SK-N-SH (cell line): ENCODE data around the gene BCL6. TPM values are rescaled to one million over a fixed set of nuclear protein-coding genes. Genes with fewer than 3 reads are reported as not detected.

ENCODE experiments used
- CTCF ChIA-PET: fragments of 300-600, 350-600 bp; formaldehyde crosslinking; extraction: SDS; loops from one replicate; lab custom pipeline; 2021; lab: Yijun Ruan, JAX
- POLR2A ChIA-PET: fragments of 350-600 bp; sonication (Branson Sonifier 250); formaldehyde crosslinking; extraction: SDS; loops from one replicate; lab custom pipeline; 2020; ENCODE audit warnings: antibody characterized with exemption, inconsistent platforms; lab: Yijun Ruan, JAX
- DNase-seq: peaks from one replicate; pipeline ENCODE4 v3.0.0; 2012
- H2AFZ ChIP-seq: fragments of 200-600 bp; sonication (generic); 2 replicates; pipeline ENCODE4 v1.8.1; 2016; ENCODE audit warnings: antibody characterized with exemption, mild to moderate bottlenecking, low read depth
- H3F3A ChIP-seq: fragments of 200-600 bp; sonication (generic); replicated peaks from 2 replicates; pipeline ENCODE3; 2016; ENCODE audit warnings: antibody characterized with exemption, mild to moderate bottlenecking; ENCODE audit not compliant: insufficient read depth
- H3K27ac ChIP-seq, 2 experiments: fragments of 200-500 bp in 1 of 2; fragments of 200-600 bp in 1 of 2; sonication (Bioruptor generic) in 1 of 2; sonication (generic), shearing (Covaris generic) in 1 of 2; 2 replicates each; pipeline versions ENCODE4 v1.5.1 to v1.6.1; 2014 to 2016; ENCODE audit warnings: low read depth in 2 of 2, inconsistent platforms in 1 of 2, low read length in 1 of 2, mild to moderate bottlenecking in 1 of 2, mixed read lengths in 1 of 2
- H3K27me3 ChIP-seq: fragments of 200-600 bp; sonication (generic), shearing (Covaris generic); 2 replicates; pipeline ENCODE4 v1.6.1; 2016; ENCODE audit warnings: mixed run types; ENCODE audit not compliant: insufficient read depth
- H3K36me3 ChIP-seq, 2 experiments: fragments of 200-500 bp in 1 of 2; fragments of 200-600 bp in 1 of 2; sonication (Bioruptor generic) in 1 of 2; sonication (generic) in 1 of 2; replicated peaks in 1 of 2; 2 replicates each; pipeline versions ENCODE3 to v1.5.1; 2014 to 2016; ENCODE audit warnings: low read length in 1 of 2, mild to moderate bottlenecking in 1 of 2; ENCODE audit not compliant: insufficient read depth in 2 of 2, control insufficient read depth in 1 of 2
- H3K4me1 ChIP-seq, 2 experiments: fragments of 200-500 bp in 1 of 2; fragments of 200-600 bp in 1 of 2; sonication (Bioruptor generic) in 1 of 2; sonication (generic), shearing (Covaris generic) in 1 of 2; 2 replicates each; pipeline versions ENCODE4 v1.5.1 to v1.6.1; 2014 to 2016; ENCODE audit warnings: low read depth in 1 of 2, low read length in 1 of 2, mixed run types in 1 of 2; ENCODE audit not compliant: insufficient read depth in 2 of 2, control insufficient read depth in 1 of 2
- H3K4me2 ChIP-seq: fragments of 200-600 bp; sonication (generic), shearing (Covaris generic); 2 replicates; pipeline ENCODE4 v1.6.1; 2017; ENCODE audit warnings: mixed run types
- H3K4me3 ChIP-seq, 2 experiments: fragments of 200-500 bp in 1 of 2; fragments of 200-600 bp in 1 of 2; sonication (Bioruptor generic) in 1 of 2; sonication (generic), shearing (Covaris generic) in 1 of 2; 2 replicates each; pipeline versions ENCODE4 v1.5.1 to v1.8.1; 2014 to 2016; ENCODE audit warnings: low read depth in 2 of 2, inconsistent platforms in 1 of 2, low read length in 1 of 2, mild to moderate bottlenecking in 1 of 2, mixed read lengths in 1 of 2, moderate library complexity in 1 of 2
- H3K79me2 ChIP-seq: fragments of 200-600 bp; sonication (generic); 2 replicates; pipeline ENCODE4 v1.8.1; 2017; ENCODE audit warnings: mild to moderate bottlenecking; ENCODE audit not compliant: insufficient read depth
- H3K9ac ChIP-seq: fragments of 200-600 bp; sonication (generic); 2 replicates; pipeline ENCODE4 v1.6.1; 2017; ENCODE audit warnings: mixed run types
- H3K9me2 ChIP-seq: fragments of 200-600 bp; sonication (generic); 2 replicates; pipeline ENCODE4 v1.6.1; 2017; ENCODE audit warnings: mixed run types
- H3K9me3 ChIP-seq: fragments of 200-600 bp; sonication (generic); 2 replicates; pipeline ENCODE4 v1.6.1; 2017; ENCODE audit warnings: mixed run types, mild to moderate bottlenecking, moderate library complexity
- H4K20me1 ChIP-seq: fragments of 200-600 bp; sonication (generic); 2 replicates; pipeline ENCODE4 v1.6.1; 2017; ENCODE audit warnings: mild to moderate bottlenecking, mixed run types; ENCODE audit not compliant: insufficient read depth
- CHD2 ChIP-seq: fragments of 150-350 bp; IDR thresholded peaks from 2 replicates; pipeline ENCODE4 v1.6.1; 2018; ENCODE audit warnings: low read length; ENCODE audit not compliant: partially characterized antibody
- CTCF ChIP-seq: fragments of 200-600 bp; sonication (generic); IDR thresholded peaks from 2 replicates; pipeline ENCODE4 v1.6.1; 2017; ENCODE audit warnings: antibody characterized with exemption, mild to moderate bottlenecking, moderate library complexity
- ELF1 ChIP-seq: IDR thresholded peaks from 2 replicates; pipeline ENCODE4 v1.4.0; 2012
- EP300 ChIP-seq, 2 experiments: IDR thresholded peaks; 2 replicates each; pipeline versions ENCODE4 v1.4.0 to v1.6.1; 2012; ENCODE audit warnings: borderline replicate concordance in 1 of 2, low read depth in 1 of 2, low read length in 1 of 2
- EZH2phosphoT487 ChIP-seq: fragments of 200-600 bp; sonication (generic); IDR thresholded peaks from 2 replicates; pipeline ENCODE4 v1.6.1; 2017; ENCODE audit warnings: low read depth, mixed run types, mild to moderate bottlenecking, antibody characterized with exemption, moderate library complexity, borderline replicate concordance
- FOXJ3 ChIP-seq: sonication (generic); formaldehyde crosslinking; IDR thresholded peaks from 2 replicates; pipeline ENCODE4 v1.5.1; 2020; ENCODE audit warnings: mild to moderate bottlenecking, missing genetic modification reagents
- FOXM1 ChIP-seq: IDR thresholded peaks from 2 replicates; pipeline ENCODE4 v1.4.0; 2012; ENCODE audit warnings: low read depth, mild to moderate bottlenecking
- GABPA ChIP-seq: IDR thresholded peaks from 2 replicates; pipeline ENCODE4 v1.4.0; 2012; ENCODE audit warnings: low read depth, mild to moderate bottlenecking
- GATA2 ChIP-seq: sonication (generic); formaldehyde crosslinking; IDR thresholded peaks from 2 replicates; pipeline ENCODE4 v1.5.0; 2020; ENCODE audit warnings: mild to moderate bottlenecking, missing genetic modification reagents
- IRF3 ChIP-seq: fragments of 150-350 bp; IDR thresholded peaks from 2 replicates; pipeline ENCODE4 v1.6.1; 2016; ENCODE audit warnings: mild to moderate bottlenecking, low read depth, low read length
- MAX ChIP-seq: IDR thresholded peaks from 2 replicates; pipeline ENCODE4 v1.4.0; 2012; ENCODE audit warnings: low read depth
- MEF2A ChIP-seq: IDR thresholded peaks from 2 replicates; pipeline ENCODE4 v1.4.0; 2012; ENCODE audit warnings: low read depth, borderline replicate concordance
- NFIC ChIP-seq: IDR thresholded peaks from 2 replicates; pipeline ENCODE4 v1.4.0; 2012; ENCODE audit warnings: borderline replicate concordance
- NRF1 ChIP-seq: IDR thresholded peaks from 2 replicates; pipeline ENCODE4 v1.6.1; 2012; ENCODE audit warnings: low read depth, mild to moderate bottlenecking, low read length
- POLR2AphosphoS5 ChIP-seq: IDR thresholded peaks from 2 replicates; pipeline ENCODE4 v1.6.1; 2012; ENCODE audit warnings: low read depth, low read length
- SMC3 ChIP-seq: IDR thresholded peaks from 2 replicates; pipeline ENCODE4 v1.6.1; 2012; ENCODE audit warnings: low read depth, low read length, improper control_type of control experiment
- TCF12 ChIP-seq: IDR thresholded peaks from 2 replicates; pipeline ENCODE4 v1.4.0; 2012
- TEAD4 ChIP-seq: IDR thresholded peaks from 2 replicates; pipeline ENCODE4 v1.4.0; 2012; ENCODE audit warnings: mild to moderate bottlenecking, borderline replicate concordance; ENCODE audit not compliant: insufficient read depth
- USF2 ChIP-seq: fragments of 150-350 bp; IDR thresholded peaks from 2 replicates; pipeline ENCODE4 v1.6.1; 2017; ENCODE audit warnings: antibody characterized with exemption, low read length, low read depth, borderline replicate concordance
- YY1 ChIP-seq: IDR thresholded peaks from 2 replicates; pipeline ENCODE4 v1.4.0; 2012; ENCODE audit warnings: low read depth, mild to moderate bottlenecking
- WGBS: methylation state at CpG from one replicate; pipeline ENCODE4 v1.1.6; 2017; ENCODE audit warnings: low lambda C conversion rate; 5-methylcytosine and 5-hydroxymethylcytosine counted together
- polyA plus RNA-seq, 3 experiments: library from polyadenylated mRNA; depleted of rRNA; stranded (reverse); fragments of >200 nt; gene quantifications; 2 replicates each; pipeline ENCODE4 v1.2.3, GENCODE V29; 2012

The BCL6 gene
- polyA plus RNA-seq, 1 of the 3 experiments (the other 2 are of a cell fraction), result 13.8 TPM

- TF ChIP-seq EZH2phosphoT487 (no peak), NFIC (no peak), CHD2 (no peak), USF2 (no peak), FOXJ3 (CRISPR knock-in tag) (no peak), TEAD4 (no peak), GATA2 (CRISPR knock-in tag) (no peak), TCF12 (no peak), SMC3 (no peak), POLR2AphosphoS5 (no peak), NRF1 (no peak), MAX (no peak), IRF3 (no peak)
- Histone ChIP-seq H3K36me3 (no peaks in the 10 kb centered on the region), H3K4me3 (no peak overlapping the region), H3K9me3 (no peaks in the 10 kb centered on the region), H4K20me1 (no peaks in the 10 kb centered on the region), H3K4me1 (no peaks in the 10 kb centered on the region; a peak in 1 of 4 replicates), H3K27me3 (no peaks in the 10 kb centered on the region), H3K27ac (no peak overlapping the region), H2AFZ (no peak overlapping the region), H3K9ac (no peak overlapping the region), H3K4me2 (no peak overlapping the region), H3F3A (peaks cover 25% of the 10 kb centered on the region), H3K79me2 (no peaks in the 10 kb centered on the region), H3K9me2 (no peaks in the 10 kb centered on the region)
- CTCF ChIA-PET, result interaction anchor here (0.6 to 1.9 kb wide), 2 partner anchors 40 to 408 kb away, joined by 3 to 5 read pairs; no protein-coding TSS in a partner anchor
- POLR2A ChIA-PET, result no interaction called here
- 61% methylated on average over 2 of the region's 2 CpGs for WGBS
- no peak for DNase-seq
Observed at GRCh38 chr3:187781001-187781400, 35.7 kb upstream of the BCL6 start.

- Histone ChIP-seq H3K27ac (no peak overlapping the region), H3K9ac (no peak overlapping the region), H3F3A (peaks cover 25% of the 10 kb centered on the region), H3K4me3 (no peak overlapping the region), H3K4me2 (no peak overlapping the region), H3K79me2 (no peaks in the 10 kb centered on the region), H3K27me3 (no peaks in the 10 kb centered on the region), H3K9me3 (no peaks in the 10 kb centered on the region), H3K36me3 (no peaks in the 10 kb centered on the region), H2AFZ (no peak overlapping the region), H4K20me1 (no peaks in the 10 kb centered on the region), H3K4me1 (no peaks in the 10 kb centered on the region; a peak in 1 of 4 replicates), H3K9me2 (no peaks in the 10 kb centered on the region)
- no peak for DNase-seq
- CTCF ChIA-PET, result no interaction called here
- WGBS, result 52% methylated on average over 2 of the region's 2 CpGs
- POLR2A ChIA-PET, result no interaction called here
- no peak for TF ChIP-seq CTCF
- TF ChIP-seq POLR2AphosphoS5, result no peak
- no peak for TF ChIP-seq NFIC
- TF ChIP-seq MAX, result no peak
- TF ChIP-seq IRF3, result no peak
- TF ChIP-seq EP300 (IDR thresholded peaks at IDR 0.05; ENCODE audit: borderline replicate concordance in 1 of 2, low read depth in 1 of 2, low read length in 1 of 2), result no peak
- no peak for TF ChIP-seq NRF1
- TF ChIP-seq FOXJ3 (CRISPR knock-in tag), result no peak
- no peak for TF ChIP-seq MEF2A
- no peak for TF ChIP-seq GABPA
- TF ChIP-seq CHD2, result no peak
- TF ChIP-seq ELF1, result no peak
- TF ChIP-seq USF2, result no peak
- no peak for TF ChIP-seq YY1
- TF ChIP-seq FOXM1, result no peak
- no peak for TF ChIP-seq EZH2phosphoT487
Observed at GRCh38 chr3:187778726-187779125, 33.5 kb upstream of the BCL6 start.
